Central memory CD8-positive, alpha-beta T cell (primary cell): ENCODE data around the gene WDR45.

ENCODE experiments used
- ATAC-seq: fragments of 150-1000 bp; cut with Tn5 transposase; replicated peaks from 2 replicates; pipeline ENCODE4 v1.10.0; 2022; ENCODE audit warnings: mild to moderate bottlenecking, moderate FRiP score, moderate number of reproducible peaks; ENCODE audit not compliant: poor library complexity, severe bottlenecking; ENCODE audit errors: extremely low read depth
- DNase-seq, 2 donors: peaks; one replicate each; pipeline ENCODE4 v3.0.0; 2021; ENCODE audit warnings: low spot score in 2 of 2
- H3K27ac Mint-ChIP-seq: one replicate; pipeline ENCODE4 v1.8.0; 2022; ENCODE audit warnings: low read depth, mild to moderate bottlenecking, moderate library complexity, mixed read lengths
- H3K27me3 Mint-ChIP-seq: one replicate; pipeline ENCODE4 v1.8.0; 2022; ENCODE audit warnings: mixed read lengths
- H3K36me3 Mint-ChIP-seq: one replicate; pipeline ENCODE4 v1.8.0; 2022; ENCODE audit warnings: mild to moderate bottlenecking, moderate library complexity, mixed read lengths; ENCODE audit not compliant: insufficient read depth
- H3K4me1 Mint-ChIP-seq: one replicate; pipeline ENCODE4 v1.8.0; 2022; ENCODE audit warnings: mixed read lengths
- H3K4me3 Mint-ChIP-seq: one replicate; pipeline ENCODE4 v1.8.0; 2022; ENCODE audit warnings: mild to moderate bottlenecking, moderate library complexity, mixed read lengths
- H3K9me3 Mint-ChIP-seq: one replicate; pipeline ENCODE4 v1.8.0; 2022; ENCODE audit warnings: mixed read lengths

WDR45 gene

GRCh38 chrX:49059201-49059600 lies 20.5 kb downstream of the WDR45 start:
- Mint-ChIP-seq H3K27me3 (no peaks in the 10 kb centered on the region), H3K4me1 (peaks cover 12% of the 10 kb centered on the region), H3K36me3 (peaks cover 6% of the 10 kb centered on the region), H3K27ac (no peak overlapping the region), H3K9me3 (no peaks in the 10 kb centered on the region), H3K4me3 (no peak overlapping the region)
- ATAC-seq, result no peak
- DNase-seq, result no peak

- no peak within 1 kb of the TSS for H3K27ac Mint-ChIP-seq
- H3K27me3 Mint-ChIP-seq, result no peaks in the 10 kb centered on the region
- H3K9me3 Mint-ChIP-seq, result no peaks in the 10 kb centered on the region
- H3K4me3 Mint-ChIP-seq, result no peak within 1 kb of the TSS
- no peak for ATAC-seq
- H3K36me3 Mint-ChIP-seq, result peaks cover 7% of the 10 kb centered on the region
- H3K4me1 Mint-ChIP-seq, result peaks cover 16% of the 10 kb centered on the region
- no peak for DNase-seq
Measured at GRCh38 chrX:49058794-49059193, 20.9 kb downstream of the WDR45 start, which contains the start of gene CCDC120. Gene CCDC120 (plus strand): TSS chrX:49058999. CDS start chrX:49062042, 3,043 bp downstream.

GRCh38 chrX:49054073-49054762 lies 25.5 kb downstream of the WDR45 start:
- Mint-ChIP-seq H3K27me3 (no peaks in the 10 kb centered on the region), H3K36me3 (peaks cover 8% of the 10 kb centered on the region), H3K27ac (peak overlapping the region; percentile 92), H3K4me3 (peak overlapping the region; percentile 79), H3K4me1 (peaks cover 26% of the 10 kb centered on the region), H3K9me3 (no peaks in the 10 kb centered on the region)
- DNase-seq (no peak), ATAC-seq (no peak)

GRCh38 chrX:49053223-49054072 lies 26.2 kb downstream of the WDR45 start:
- peaks cover 26% of the 10 kb centered on the region for H3K4me1 Mint-ChIP-seq
- peak overlapping the region; percentile 92 for H3K27ac Mint-ChIP-seq
- peaks cover 8% of the 10 kb centered on the region for H3K36me3 Mint-ChIP-seq
- DNase-seq (peak in 1 of 2 donors; percentile 23), ATAC-seq (peak; percentile 69)
- H3K4me3 Mint-ChIP-seq, result peak overlapping the region; percentile 79
- no peaks in the 10 kb centered on the region for H3K27me3 Mint-ChIP-seq
- no peaks in the 10 kb centered on the region for H3K9me3 Mint-ChIP-seq

GRCh38 chrX:49043987-49044281 lies 35.8 kb downstream of the WDR45 start:
- no peak for ATAC-seq
- H3K4me1 Mint-ChIP-seq, result peaks cover 29% of the 10 kb centered on the region
- peak overlapping the region; percentile 79 for H3K4me3 Mint-ChIP-seq
- no peaks in the 10 kb centered on the region for H3K27me3 Mint-ChIP-seq
- H3K9me3 Mint-ChIP-seq, result no peaks in the 10 kb centered on the region
- DNase-seq, result no peak
- H3K36me3 Mint-ChIP-seq, result peaks cover 14% of the 10 kb centered on the region
- peak overlapping the region; percentile 94 for H3K27ac Mint-ChIP-seq

- H3K4me1 Mint-ChIP-seq, result peaks cover 29% of the 10 kb centered on the region
- H3K36me3 Mint-ChIP-seq, result peaks cover 16% of the 10 kb centered on the region
- H3K4me3 Mint-ChIP-seq, result peak within 1 kb of the TSS; percentile 79
- ATAC-seq, result peak; percentile 91
- peak; percentile 78 to 96 for DNase-seq
- H3K27ac Mint-ChIP-seq, result peak within 1 kb of the TSS; percentile 94
- no peaks in the 10 kb centered on the region for H3K9me3 Mint-ChIP-seq
- no peaks in the 10 kb centered on the region for H3K27me3 Mint-ChIP-seq
Measured at GRCh38 chrX:49043220-49043986, 36.3 kb downstream of the WDR45 start, which contains the start of gene TFE3. Gene TFE3 (minus strand): TSS chrX:49043357. CDS start chrX:49043226, 131 bp downstream.

GRCh38 chrX:49042581-49043219 lies 37.0 kb downstream of the WDR45 start:
- H3K9me3 Mint-ChIP-seq, result no peaks in the 10 kb centered on the region
- peak overlapping the region; percentile 94 for H3K27ac Mint-ChIP-seq
- no peak for ATAC-seq
- peaks cover 29% of the 10 kb centered on the region for H3K4me1 Mint-ChIP-seq
- peak in 1 of 2 donors; percentile 13 for DNase-seq
- peak overlapping the region; percentile 79 for H3K4me3 Mint-ChIP-seq
- H3K36me3 Mint-ChIP-seq, result peaks cover 21% of the 10 kb centered on the region
- H3K27me3 Mint-ChIP-seq, result no peaks in the 10 kb centered on the region

GRCh38 chrX:49041744-49042580 lies 37.7 kb downstream of the WDR45 start:
- no peak for DNase-seq
- Mint-ChIP-seq H3K4me1 (peaks cover 29% of the 10 kb centered on the region), H3K27ac (peak overlapping the region; percentile 94), H3K27me3 (no peaks in the 10 kb centered on the region), H3K36me3 (peaks cover 28% of the 10 kb centered on the region), H3K4me3 (peak overlapping the region; percentile 79), H3K9me3 (no peaks in the 10 kb centered on the region)
- no peak for ATAC-seq

- no peaks in the 10 kb centered on the region for H3K9me3 Mint-ChIP-seq
- DNase-seq (no peak), ATAC-seq (no peak)
Measured at GRCh38 chrX:49040376-49040955, 39.2 kb downstream of the WDR45 start.

GRCh38 chrX:49039598-49040375 lies 39.9 kb downstream of the WDR45 start:
- Mint-ChIP-seq H3K4me1 (peaks cover 29% of the 10 kb centered on the region), H3K4me3 (no peak overlapping the region), H3K27ac (peak overlapping the region; percentile 68), H3K27me3 (no peaks in the 10 kb centered on the region), H3K36me3 (peaks cover 33% of the 10 kb centered on the region), H3K9me3 (no peaks in the 10 kb centered on the region)
- no peak for DNase-seq
- ATAC-seq, result no peak

More at GRCh38 chrX:49040376-49040955, 39.2 kb downstream of the WDR45 start:
- Mint-ChIP-seq H3K27ac (peak overlapping the region; percentile 68), H3K27me3 (no peaks in the 10 kb centered on the region), H3K36me3 (peaks cover 31% of the 10 kb centered on the region), H3K4me1 (peaks cover 29% of the 10 kb centered on the region), H3K4me3 (no peak overlapping the region)
